Natural killer cell (primary cell): ENCODE results near the gene PNLIP. TPM values are rescaled to one million over a fixed set of nuclear protein-coding genes. Genes with fewer than 3 reads are reported as not detected.

Experiments used
- ATAC-seq, 3 donors: fragments of 150-1000 bp in 2 of 3; fragments of 200-7000 bp in 1 of 3; cut with Tn5 transposase; 1 replicate in 1 of 3; 2 replicates in 2 of 3; pipeline ENCODE4 v1.10.0; 2021; ENCODE audit warnings: mild to moderate bottlenecking in 2 of 3, moderate library complexity in 2 of 3
- DNase-seq, 2 donors: peaks; one replicate each; pipeline versions ENCODE4 v3.0.0 to v3.0.0-alpha.2; 2013 to 2021; ENCODE audit warnings: mixed read lengths in 1 of 2
- H3K27ac ChIP-seq: one replicate; pipeline ENCODE4 v1.5.1; 2013; ENCODE audit warnings: mild to moderate bottlenecking, low read length
- H3K27me3 ChIP-seq: one replicate; pipeline ENCODE4 v1.6.1; 2013; ENCODE audit warnings: low read length; ENCODE audit not compliant: control insufficient read depth, insufficient read depth
- H3K36me3 ChIP-seq: one replicate; pipeline ENCODE4 v1.6.1; 2013; ENCODE audit warnings: low read length; ENCODE audit not compliant: control insufficient read depth, insufficient read depth
- H3K4me1 ChIP-seq: one replicate; pipeline ENCODE4 v1.6.1; 2013; ENCODE audit warnings: low read length; ENCODE audit not compliant: control insufficient read depth, insufficient read depth
- H3K4me3 ChIP-seq: one replicate; pipeline ENCODE4 v1.5.1; 2013; ENCODE audit warnings: low read length
- H3K9me3 ChIP-seq: one replicate; pipeline ENCODE4 v1.6.1; 2013; ENCODE audit warnings: low read length; ENCODE audit not compliant: control insufficient read depth, insufficient read depth
- H3K27ac Mint-ChIP-seq, 2 donors: one replicate each; pipeline ENCODE4 v1.8.0; 2022; ENCODE audit warnings: mild to moderate bottlenecking in 2 of 2, mixed read lengths in 2 of 2, moderate library complexity in 1 of 2
- H3K27me3 Mint-ChIP-seq, 2 donors: one replicate each; pipeline ENCODE4 v1.8.0; 2022; ENCODE audit warnings: low read depth in 2 of 2, mixed read lengths in 2 of 2
- H3K36me3 Mint-ChIP-seq: one replicate; pipeline ENCODE4 v1.8.0; 2022; ENCODE audit warnings: mixed read lengths
- H3K4me1 Mint-ChIP-seq, 2 donors: one replicate each; pipeline ENCODE4 v1.8.0; 2022; ENCODE audit warnings: mixed read lengths in 2 of 2
- H3K4me3 Mint-ChIP-seq: one replicate; pipeline ENCODE4 v1.8.0; 2022; ENCODE audit warnings: mild to moderate bottlenecking, moderate library complexity, mixed read lengths
- H3K9me3 Mint-ChIP-seq, 2 donors: one replicate each; pipeline ENCODE4 v1.8.0; 2022; ENCODE audit warnings: mixed read lengths in 2 of 2
- WGBS: methylation state at CpG from one replicate; pipeline ENCODE4 v1.1.7; 2013; ENCODE audit warnings: missing lambda C conversion rate; ENCODE audit not compliant: insufficient coverage; 5-methylcytosine and 5-hydroxymethylcytosine counted together
- intact Hi-C: fragments of 100-400 bp; cut with micrococcal nuclease; formaldehyde crosslinking; loops from one replicate; pipeline ENCODE4 v1.14.2; 2022
- total RNA-seq, 4 donors: library from RNA; stranded (reverse); fragments of 120-200 nt in 1 of 4; gene quantifications; one replicate each; pipeline versions ENCODE4 v1.2.3 to v1.2.4, GENCODE V29; 2013 to 2022
- TF ChIP-seq, protein P1 (sequence below): fragments of 200-600 bp; IDR thresholded peaks from one replicate; pipeline ENCODE4 v1.8.0; 2022; ENCODE audit warnings: antibody characterized with exemption

PNLIP gene
- total RNA-seq, 3 donors from 2014 or later (not counting 1 experiment from before 2014, with no cell fraction given), result not detected

GRCh38 chr10:116526219-116526618, 19.5 kb upstream of the PNLIP start:
- no CpG with 5 or more reads among the region's 3 CpGs for WGBS

GRCh38 chr10:116536810-116537209, 8.9 kb upstream of the PNLIP start:
- TF ChIP-seq, protein P1, sequence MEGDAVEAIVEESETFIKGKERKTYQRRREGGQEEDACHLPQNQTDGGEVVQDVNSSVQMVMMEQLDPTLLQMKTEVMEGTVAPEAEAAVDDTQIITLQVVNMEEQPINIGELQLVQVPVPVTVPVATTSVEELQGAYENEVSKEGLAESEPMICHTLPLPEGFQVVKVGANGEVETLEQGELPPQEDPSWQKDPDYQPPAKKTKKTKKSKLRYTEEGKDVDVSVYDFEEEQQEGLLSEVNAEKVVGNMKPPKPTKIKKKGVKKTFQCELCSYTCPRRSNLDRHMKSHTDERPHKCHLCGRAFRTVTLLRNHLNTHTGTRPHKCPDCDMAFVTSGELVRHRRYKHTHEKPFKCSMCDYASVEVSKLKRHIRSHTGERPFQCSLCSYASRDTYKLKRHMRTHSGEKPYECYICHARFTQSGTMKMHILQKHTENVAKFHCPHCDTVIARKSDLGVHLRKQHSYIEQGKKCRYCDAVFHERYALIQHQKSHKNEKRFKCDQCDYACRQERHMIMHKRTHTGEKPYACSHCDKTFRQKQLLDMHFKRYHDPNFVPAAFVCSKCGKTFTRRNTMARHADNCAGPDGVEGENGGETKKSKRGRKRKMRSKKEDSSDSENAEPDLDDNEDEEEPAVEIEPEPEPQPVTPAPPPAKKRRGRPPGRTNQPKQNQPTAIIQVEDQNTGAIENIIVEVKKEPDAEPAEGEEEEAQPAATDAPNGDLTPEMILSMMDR, result no peak
- Histone ChIP-seq H3K4me1 (no peaks in the 10 kb centered on the region), H3K36me3 (no peaks in the 10 kb centered on the region), H3K27me3 (no peaks in the 10 kb centered on the region), H3K9me3 (no peaks in the 10 kb centered on the region), H3K4me3 (no peak overlapping the region), H3K27ac (no peak overlapping the region)
- H3K4me3 Mint-ChIP-seq, result no peak overlapping the region
- H3K36me3 Mint-ChIP-seq, result no peaks in the 10 kb centered on the region
- H3K27me3 Mint-ChIP-seq, result no peaks in the 10 kb centered on the region
- intact Hi-C loops, result no loop called here
- WGBS, result 80% methylated on average over 2 of the region's 2 CpGs
- H3K4me1 Mint-ChIP-seq, result no peaks in the 10 kb centered on the region
- H3K27ac Mint-ChIP-seq, result no peak overlapping the region
- peaks cover 2 to 3% of the 10 kb centered on the region in 2 donors for H3K9me3 Mint-ChIP-seq
- DNase-seq (no peak), ATAC-seq (no peak)

More at GRCh38 chr10:116526219-116526618, 19.5 kb upstream of the PNLIP start:
- intact Hi-C loops, result no loop called here
- no peak overlapping the region for H3K4me3 ChIP-seq
- H3K4me1 ChIP-seq, result no peaks in the 10 kb centered on the region
- Mint-ChIP-seq H3K27ac (no peak overlapping the region), H3K36me3 (no peaks in the 10 kb centered on the region), H3K4me3 (no peak overlapping the region), H3K27me3 (no peaks in the 10 kb centered on the region), H3K9me3 (peaks cover 0 to 3% of the 10 kb centered on the region in 2 donors), H3K4me1 (no peaks in the 10 kb centered on the region)
- TF ChIP-seq, protein P1, result no peak
- H3K27ac ChIP-seq, result no peak overlapping the region
- H3K27me3 ChIP-seq, result no peaks in the 10 kb centered on the region
- DNase-seq, result no peak
- H3K9me3 ChIP-seq, result no peaks in the 10 kb centered on the region
- ATAC-seq, result no peak
- no peaks in the 10 kb centered on the region for H3K36me3 ChIP-seq

DNA sequence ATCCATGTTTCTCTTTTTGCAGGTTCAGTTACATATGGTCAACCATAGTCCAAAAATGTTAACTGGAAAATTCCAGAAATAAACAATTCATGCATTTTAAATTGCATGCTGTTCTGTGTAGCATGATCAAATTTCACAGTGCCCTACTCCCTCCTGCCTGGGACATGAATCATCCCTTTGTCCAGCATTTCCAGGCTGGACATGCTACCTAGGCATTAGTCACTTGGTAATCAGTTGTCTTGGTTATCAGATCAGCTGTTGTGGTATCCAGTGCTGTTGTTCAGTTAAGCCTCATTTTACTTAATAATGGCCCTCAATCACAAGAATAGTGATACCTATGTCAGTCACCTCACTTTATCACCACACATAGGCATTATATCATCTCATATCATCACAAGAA, 7.3 kb upstream of the PNLIP start:
- Histone ChIP-seq H3K9me3 (no peaks in the 10 kb centered on the region), H3K4me3 (no peak overlapping the region), H3K27ac (no peak overlapping the region), H3K36me3 (no peaks in the 10 kb centered on the region), H3K27me3 (no peaks in the 10 kb centered on the region), H3K4me1 (no peaks in the 10 kb centered on the region)
- Mint-ChIP-seq H3K27ac (no peak overlapping the region), H3K4me3 (no peak overlapping the region), H3K4me1 (no peaks in the 10 kb centered on the region), H3K9me3 (peaks cover 2 to 3% of the 10 kb centered on the region in 2 donors), H3K27me3 (no peaks in the 10 kb centered on the region), H3K36me3 (no peaks in the 10 kb centered on the region)
- TF ChIP-seq, protein P1, result no peak
- no peak for ATAC-seq
- intact Hi-C loops, result no loop called here
- no peak for DNase-seq

DNA sequence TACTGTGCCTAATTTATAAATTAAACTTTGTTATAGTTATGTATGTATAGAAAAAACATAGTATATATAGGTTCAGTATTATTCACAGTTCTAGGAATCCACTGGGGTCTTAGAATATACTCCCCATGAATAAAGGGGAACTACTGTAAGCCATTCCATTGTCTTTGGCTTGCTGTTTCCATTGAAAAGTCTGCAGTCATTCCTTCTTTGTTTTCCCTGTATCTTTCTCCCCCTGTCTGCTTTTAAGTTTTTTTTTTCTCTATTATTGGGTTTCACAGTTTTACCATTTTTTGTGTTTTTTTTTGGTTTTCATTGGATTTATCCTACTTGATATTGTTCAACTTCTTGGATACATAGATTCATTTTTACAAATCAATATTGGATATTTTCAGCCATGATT, 6.7 kb upstream of the PNLIP start:
- Histone ChIP-seq H3K4me1 (no peaks in the 10 kb centered on the region), H3K9me3 (no peaks in the 10 kb centered on the region), H3K4me3 (no peak overlapping the region), H3K27ac (no peak overlapping the region), H3K27me3 (no peaks in the 10 kb centered on the region), H3K36me3 (no peaks in the 10 kb centered on the region)
- no peaks in the 10 kb centered on the region for H3K4me1 Mint-ChIP-seq
- TF ChIP-seq, protein P1, result no peak
- intact Hi-C loops, result no loop called here
- no peak overlapping the region for H3K4me3 Mint-ChIP-seq
- ATAC-seq (no peak), DNase-seq (no peak)
- H3K27me3 Mint-ChIP-seq, result no peaks in the 10 kb centered on the region
- H3K27ac Mint-ChIP-seq, result no peak overlapping the region
- peaks cover 2 to 3% of the 10 kb centered on the region in 2 donors for H3K9me3 Mint-ChIP-seq
- no peaks in the 10 kb centered on the region for H3K36me3 Mint-ChIP-seq
